ENCODE data around the gene SNX8. TPM values are rescaled to one million over a fixed set of nuclear protein-coding genes. Genes with fewer than 3 reads are reported as not detected.
A peak's percentile ranks its signal among the peaks of the same experiment; 100 is the strongest.
"Not testable (repeated sequence)": the region's sequence is repeated elsewhere in the genome, so short reads cannot be mapped to it uniquely, and the experiment has no call there.

Gene SNX8
- total RNA-seq, 1 experiment from 2014 or later, result 27.7 TPM

DNA sequence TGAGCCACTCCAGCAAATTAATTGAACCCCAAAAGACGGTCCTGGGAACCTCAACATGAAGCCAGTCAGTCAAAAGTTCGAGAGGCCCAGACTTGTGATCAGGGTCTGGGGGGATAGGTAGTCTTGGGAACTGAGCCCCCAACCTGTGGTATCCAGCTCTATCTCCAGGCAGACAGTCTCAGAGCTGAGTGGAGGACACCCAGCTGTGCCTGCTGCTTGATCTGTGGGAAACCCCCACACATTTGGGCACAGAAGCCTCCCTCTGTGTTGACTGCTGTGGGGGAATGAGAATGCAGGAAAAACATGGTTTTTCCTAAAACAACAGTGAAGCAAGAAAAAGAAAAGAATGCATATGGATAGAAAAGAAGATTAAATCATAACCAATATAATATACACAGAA, 16.3 kb upstream of the SNX8 start:
- DNase-seq (ENCODE audit: low read depth), result no peak

DNA sequence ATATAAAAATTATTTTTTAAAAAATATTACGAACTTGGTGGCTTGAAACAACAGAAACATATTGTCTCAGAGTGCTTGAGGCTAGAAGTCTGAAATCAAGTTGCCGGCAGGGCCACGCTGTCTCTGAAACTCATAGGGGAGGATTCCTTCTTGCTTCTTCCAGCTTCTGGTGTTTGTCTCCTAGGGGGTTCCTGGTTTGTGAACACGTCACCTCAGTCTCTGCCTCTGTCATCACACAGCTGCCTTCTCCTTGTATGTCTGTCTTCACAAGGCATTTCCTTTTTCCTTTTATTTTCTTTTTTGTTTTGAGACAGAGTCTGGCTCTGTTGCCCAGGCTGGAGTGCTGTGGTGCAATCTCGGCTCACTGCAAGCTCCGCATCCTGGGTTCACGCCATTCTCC, 12.7 kb upstream of the SNX8 start:
- DNase-seq (ENCODE audit: low read depth), result no peak

- no peak for DNase-seq (ENCODE audit: low read depth)
Observed at GRCh38 chr7:2325162-2325561, 10.9 kb upstream of the SNX8 start.

- DNase-seq (ENCODE audit: low read depth), result no peak
Observed at GRCh38 chr7:2321020-2321419, 6.8 kb upstream of the SNX8 start.

DNA sequence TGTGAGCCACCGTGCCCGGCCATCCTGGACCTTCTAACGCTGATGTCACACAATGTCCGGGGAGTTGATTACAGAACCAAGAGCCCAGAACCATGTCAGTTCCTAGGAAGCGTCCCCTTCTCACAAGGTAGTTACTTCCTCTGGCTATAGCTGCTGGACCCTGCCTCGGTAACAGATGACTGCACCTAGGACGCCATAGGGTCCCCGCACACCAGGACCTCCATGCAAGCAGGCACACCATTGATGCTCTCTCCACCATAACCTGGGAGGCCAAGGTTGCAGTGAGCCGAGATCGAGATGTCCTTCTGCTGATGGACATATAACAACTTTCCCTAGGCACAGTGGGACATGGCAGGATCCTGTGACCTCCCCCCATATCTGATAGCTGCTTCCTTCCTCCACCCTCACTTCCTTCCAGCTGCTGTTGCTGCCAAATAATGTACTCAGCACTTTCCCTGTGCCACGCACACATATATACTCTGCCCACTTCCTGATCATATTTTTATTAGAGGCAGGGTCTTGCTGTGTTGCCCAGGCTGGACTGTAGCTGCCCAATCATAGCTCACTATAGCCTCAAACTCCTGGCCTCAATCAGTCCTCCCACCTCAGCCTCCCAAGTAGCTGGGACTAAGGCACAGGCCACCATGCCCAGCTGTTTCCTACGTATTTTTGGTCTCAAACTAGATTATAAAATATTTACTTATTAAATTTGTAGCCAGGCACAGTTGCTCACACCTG, 3.5 kb upstream of the SNX8 start:
- DNase-seq (ENCODE audit: low read depth), result no peak

DNA sequence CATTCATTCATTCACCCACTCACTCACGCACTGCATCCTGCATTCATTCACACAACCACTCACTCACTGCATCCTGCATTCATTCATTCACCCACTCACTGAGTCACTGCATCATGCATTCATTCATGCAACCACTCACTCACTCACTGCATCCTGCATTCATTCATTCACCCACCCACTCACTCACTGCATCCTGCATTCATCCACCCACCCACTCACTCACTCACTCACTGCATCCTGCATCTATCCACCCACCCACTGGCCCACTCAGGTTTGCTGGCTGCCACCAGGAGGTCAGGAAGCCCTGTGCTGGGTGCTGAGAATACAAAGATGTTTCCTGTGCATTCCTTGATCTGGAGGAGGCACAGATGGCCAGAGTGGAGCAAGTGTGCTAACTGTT, 2.3 kb upstream of the SNX8 start:
- DNase-seq (ENCODE audit: low read depth), result no peak

- DNase-seq (ENCODE audit: low read depth), result no peak
Observed at GRCh38 chr7:2315787-2316186, 1.5 kb upstream of the SNX8 start.

GRCh38 chr7:2314956-2315530, 802 bp upstream of the SNX8 start:
- not testable (repeated sequence) for DNase-seq (ENCODE audit: low read depth)

DNA sequence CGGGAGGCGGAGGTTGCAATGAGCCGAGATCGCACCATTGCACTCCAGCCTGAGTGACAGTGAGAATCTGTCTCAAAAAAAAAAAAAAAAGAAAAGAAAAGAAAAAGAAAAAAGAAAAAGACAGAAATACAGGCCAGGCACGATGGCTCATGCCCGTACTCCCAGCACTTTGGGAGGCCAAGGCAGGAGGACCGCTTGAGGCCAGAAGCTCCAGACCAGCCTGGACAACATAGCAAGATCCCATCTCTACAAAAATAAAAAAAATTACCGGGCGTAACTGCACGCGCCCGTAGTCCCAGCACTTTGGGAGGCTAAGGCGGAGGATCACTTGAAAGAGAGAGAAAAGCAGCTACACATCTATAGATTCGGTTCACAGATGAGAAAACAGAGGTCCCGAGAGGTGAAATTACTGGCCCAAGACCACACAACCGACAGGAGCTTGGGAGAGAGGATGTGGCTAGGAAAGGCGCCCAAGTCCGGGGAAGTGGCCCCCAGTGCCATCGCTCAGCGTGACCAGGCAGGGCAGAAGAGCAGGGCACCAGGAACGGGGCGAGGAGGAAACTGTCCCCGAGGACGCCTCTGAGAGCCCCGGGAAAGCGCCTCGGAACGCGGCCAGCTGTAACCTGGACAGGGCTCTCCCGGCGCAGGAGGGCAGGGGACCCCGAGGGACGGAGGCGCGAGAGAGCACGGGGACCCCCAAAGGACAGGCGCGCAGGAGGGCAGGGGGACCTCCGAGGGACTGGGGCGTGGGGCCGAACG, 612 bp downstream of the SNX8 start:
- peak; percentile 26 for DNase-seq (ENCODE audit: low read depth)

GRCh38 chr7:2312267-2312929, 1.8 kb downstream of the SNX8 start:
- DNase-seq (ENCODE audit: low read depth), result no peak

GRCh38 chr7:2309889-2310331, 4.3 kb downstream of the SNX8 start:
- peak; percentile 45 for DNase-seq (ENCODE audit: low read depth)

DNA sequence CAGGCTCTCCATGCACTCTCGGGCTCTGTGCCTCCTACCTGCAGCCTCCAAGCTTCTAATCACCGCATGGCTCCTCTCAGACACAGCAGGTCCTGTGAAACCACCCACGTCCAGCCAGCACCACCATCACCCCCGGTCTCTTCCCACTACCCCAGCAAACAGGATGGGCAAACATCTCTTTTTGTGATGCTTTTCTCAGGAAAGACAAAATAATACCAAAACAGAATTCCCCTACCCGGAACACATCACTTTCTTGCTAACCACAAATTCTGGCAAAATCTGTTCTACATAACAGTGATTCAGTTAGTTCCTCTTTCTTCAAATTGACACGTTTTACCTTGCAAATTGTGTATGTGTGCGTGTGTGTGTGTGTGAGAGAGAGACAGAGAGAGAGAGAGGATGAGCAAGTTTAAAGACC, 6.5 kb downstream of the SNX8 start:
- DNase-seq (ENCODE audit: low read depth), result no peak

DNA sequence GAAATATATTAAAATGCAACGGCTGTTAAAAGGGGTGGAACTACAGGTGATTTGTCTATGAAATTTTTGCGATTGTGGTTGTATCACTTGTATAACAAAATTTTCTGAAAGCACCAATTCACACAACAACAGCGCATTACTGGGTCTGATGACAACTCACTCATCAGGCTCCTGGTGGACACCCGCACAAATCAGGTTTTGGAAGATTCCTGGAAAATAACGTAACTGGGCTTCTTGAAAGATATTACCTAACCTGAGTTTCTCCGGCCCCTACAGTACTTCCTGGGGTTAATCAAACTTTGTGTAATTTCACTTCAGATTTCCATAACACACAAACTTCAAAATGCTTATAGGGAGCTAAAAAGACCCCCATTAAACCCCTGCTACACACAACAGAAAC, 7.6 kb downstream of the SNX8 start:
- DNase-seq (ENCODE audit: low read depth), result no peak

DNA sequence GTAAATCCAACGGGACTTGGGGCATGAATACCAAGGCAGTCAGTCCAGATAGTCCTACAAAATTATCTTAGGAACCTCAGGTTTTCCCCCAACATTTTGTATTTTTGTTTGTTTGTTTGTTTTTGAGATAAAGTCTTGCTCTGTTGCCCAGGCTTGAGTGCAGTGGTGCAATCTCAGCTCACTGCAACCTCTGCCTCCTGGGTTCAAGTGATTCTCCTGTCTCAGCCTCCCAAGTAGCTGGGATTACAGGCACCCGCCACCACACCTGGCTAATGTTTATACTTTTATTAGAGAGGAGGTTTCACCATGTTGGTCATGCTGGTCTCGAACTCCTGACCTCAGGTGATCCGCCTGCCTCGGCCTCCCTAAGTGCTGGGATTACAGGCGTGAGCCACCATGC, 9.0 kb downstream of the SNX8 start:
- not testable (repeated sequence) for DNase-seq (ENCODE audit: low read depth)

- not testable (repeated sequence) for DNase-seq (ENCODE audit: low read depth)
Observed at GRCh38 chr7:2303520-2303919, 10.7 kb downstream of the SNX8 start.

- DNase-seq (ENCODE audit: low read depth), result not testable (repeated sequence)
Observed at GRCh38 chr7:2302743-2303397, 11.4 kb downstream of the SNX8 start.

DNA sequence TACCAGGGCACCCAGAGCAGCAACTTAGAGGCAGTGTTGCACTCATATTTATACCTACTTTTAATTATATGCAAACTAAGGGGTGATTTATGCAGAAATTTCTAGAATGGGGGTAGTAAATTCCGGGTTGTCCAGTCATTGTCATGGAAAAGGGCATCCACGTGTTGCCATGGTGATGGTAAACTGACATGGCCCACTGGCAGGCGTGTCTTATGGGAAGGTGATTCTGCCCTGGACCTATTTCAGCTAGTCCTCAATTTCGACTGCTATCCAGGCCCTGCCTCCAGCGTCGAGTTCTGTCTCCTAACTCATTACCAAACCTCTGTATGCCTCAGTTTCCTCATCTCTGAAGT, 12.8 kb downstream of the SNX8 start:
- DNase-seq (ENCODE audit: low read depth), result peak; percentile 32

GRCh38 chr7:2299870-2300512, 14.2 kb downstream of the SNX8 start:
- no peak for DNase-seq (ENCODE audit: low read depth)

DNA sequence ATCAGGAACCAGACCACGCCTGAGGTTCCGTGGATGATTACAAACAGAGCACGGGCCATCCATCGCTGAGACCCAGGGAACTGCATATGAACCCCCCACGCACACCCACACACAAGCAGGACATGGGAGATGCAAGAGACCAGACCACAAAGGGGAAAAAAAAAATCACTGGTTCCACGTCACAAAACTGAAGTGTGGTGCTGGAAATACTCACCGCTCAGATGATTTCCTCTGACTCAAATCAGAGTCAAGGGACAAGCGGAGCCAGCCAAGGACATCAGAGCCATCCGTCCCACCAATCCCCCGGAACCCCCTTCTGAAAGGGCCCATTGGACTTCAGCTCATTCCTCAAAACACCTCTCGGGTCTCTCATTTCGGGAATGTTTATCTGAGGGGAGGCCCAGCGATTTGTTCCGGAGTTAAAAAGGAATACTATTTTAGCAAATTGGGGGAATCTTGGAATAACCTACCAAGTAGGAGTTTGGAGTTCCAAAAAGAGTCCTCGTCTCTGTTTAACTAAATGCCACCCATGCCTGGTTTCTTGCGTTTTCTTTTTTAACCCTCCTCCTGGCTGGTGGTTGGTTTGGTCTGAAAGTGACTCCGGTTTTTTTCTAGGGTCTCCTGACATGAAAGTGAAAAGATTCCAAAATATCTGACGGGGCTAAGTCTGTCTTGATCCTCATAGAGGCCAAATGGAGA, 15.0 kb downstream of the SNX8 start:
- no peak for DNase-seq (ENCODE audit: low read depth)

DNA sequence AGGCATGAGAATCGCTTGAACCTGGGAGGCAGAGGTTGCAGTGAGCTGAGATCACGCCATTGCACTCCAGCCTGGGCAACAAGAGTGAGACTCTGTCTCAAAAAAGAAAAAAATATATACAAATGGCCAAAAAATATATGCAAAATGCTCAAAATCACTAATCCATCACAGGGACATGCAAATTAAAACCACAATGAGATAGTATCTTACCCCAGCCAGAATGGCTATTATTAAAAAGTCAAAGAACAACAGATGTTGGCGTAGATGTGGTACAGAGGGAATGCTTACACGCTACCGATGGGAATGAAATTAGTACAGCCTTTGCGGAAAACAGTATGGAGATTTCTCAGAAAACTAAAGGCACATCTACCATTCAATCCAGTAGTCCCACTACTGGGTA, 17.4 kb downstream of the SNX8 start:
- DNase-seq (ENCODE audit: low read depth), result no peak
